GM19238 (cell line): ENCODE measurements around the gene RGS9.
"Not testable (repeated sequence)": the region's sequence is repeated elsewhere in the genome, so short reads cannot be mapped to it uniquely, and the experiment has no call there.

Source experiments
- DNase-seq: peaks from one replicate; pipeline ENCODE4 v3.0.0; 2011; ENCODE audit warnings: low spot score; ENCODE audit not compliant: insufficient read length

Gene RGS9

DNA sequence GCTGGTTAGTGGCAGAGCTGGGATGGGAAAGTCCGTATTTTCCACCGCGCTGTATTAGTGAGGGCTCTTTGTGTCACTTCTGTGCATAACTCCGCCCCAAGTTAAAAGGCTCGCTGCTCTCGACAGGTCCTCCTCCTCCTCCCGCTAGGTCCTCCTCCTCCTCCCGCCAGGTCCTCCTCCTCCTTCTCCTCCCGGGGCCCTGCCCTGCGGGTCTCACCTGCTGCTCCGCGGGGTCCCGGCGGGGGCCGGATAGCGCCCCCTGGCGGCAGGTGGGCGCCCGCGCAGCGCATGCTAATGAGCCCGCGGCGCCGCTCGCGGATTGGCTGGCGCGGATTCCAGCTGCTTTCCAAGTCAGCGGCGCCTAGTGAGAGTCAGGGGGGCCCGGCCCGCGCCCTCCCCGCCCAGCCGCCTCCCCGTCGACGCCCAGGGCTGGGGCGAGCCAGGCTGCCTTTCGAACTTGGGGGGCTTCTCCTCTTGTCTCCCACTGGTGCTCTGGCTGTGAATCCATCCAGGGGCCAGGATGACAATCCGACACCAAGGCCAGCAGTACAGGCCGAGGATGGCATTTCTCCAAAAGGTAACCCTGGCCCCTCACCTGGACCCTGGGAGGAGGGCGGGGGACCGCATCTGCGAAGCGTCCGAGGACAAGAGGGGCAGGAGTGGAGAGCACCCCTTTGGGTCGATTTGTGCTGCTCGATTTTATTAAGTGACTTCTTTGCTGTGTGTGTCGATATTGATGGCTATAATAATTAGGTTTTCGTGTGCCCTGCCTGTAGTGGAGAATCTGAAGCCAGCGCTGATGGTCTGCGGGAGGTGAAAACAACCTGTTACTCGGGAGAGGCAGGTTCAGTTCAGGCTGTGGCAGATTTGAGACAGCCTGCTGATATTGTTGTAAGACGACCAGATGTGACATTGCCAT, at the start of gene RGS9:
Gene RGS9 (plus strand): TSS at position 350 of the 919 bp plus-strand sequence. CDS start 171 bp downstream, at position 521.
- peak; percentile 72 for DNase-seq

DNA sequence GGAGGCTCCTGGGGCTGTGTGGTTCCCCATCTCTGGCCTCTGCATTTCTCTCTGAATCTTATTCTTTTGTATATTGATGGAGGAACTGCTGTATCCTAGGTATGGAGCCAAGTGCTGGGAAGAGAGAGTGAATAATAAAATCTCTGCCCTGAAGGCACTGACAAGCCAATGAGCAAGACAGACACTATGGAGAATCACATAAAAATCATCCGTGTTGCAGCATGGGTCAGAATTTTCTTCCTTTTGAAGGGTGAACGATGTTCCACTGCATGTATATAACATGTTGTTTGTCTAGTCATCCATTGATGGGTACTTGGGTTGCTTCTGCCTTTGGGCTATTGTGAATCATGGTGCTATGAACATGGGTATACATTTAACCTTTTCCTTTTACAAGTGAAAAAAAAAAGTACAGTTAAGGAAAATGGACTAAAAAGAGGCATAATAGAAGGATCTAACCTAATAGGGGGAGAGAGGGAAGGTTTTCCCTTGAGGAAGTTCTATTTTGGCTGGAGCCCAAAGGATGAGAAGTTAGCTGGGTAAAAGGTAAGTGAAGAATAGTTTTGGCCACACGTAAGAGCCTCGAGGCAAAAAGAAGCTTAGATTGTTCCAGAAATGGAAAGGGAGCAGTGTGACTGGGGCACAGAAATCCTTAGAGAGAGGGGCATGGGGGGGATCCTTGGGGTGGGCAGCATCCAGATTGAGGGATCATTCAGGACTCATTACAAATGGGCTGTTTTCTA, 48.4 kb upstream of the RGS9 start:
- no peak for DNase-seq

DNA sequence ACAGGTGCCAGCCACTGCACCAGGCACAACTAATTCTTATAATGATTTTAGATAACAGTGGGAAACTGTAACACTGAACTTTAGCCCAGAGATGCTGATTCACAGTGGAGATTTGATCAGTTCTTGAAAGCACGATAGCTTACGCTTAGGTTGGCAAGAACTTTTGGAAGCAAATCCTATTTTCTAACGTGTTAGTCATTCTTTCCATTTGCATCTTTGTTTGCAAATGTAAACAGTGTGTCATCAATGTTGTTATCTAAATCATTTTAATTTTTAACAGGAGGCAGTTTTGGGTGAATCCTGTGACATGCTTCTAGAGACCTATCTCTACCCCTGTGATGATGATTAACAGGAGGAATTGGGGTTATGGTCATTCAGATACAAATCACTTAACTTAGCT, 44.9 kb upstream of the RGS9 start:
- no peak for DNase-seq

GRCh38 chr17:65092721-65093356, 44.3 kb upstream of the RGS9 start:
- DNase-seq, result not testable (repeated sequence)

GRCh38 chr17:65093930-65094329, 43.2 kb upstream of the RGS9 start:
- DNase-seq, result no peak

DNA sequence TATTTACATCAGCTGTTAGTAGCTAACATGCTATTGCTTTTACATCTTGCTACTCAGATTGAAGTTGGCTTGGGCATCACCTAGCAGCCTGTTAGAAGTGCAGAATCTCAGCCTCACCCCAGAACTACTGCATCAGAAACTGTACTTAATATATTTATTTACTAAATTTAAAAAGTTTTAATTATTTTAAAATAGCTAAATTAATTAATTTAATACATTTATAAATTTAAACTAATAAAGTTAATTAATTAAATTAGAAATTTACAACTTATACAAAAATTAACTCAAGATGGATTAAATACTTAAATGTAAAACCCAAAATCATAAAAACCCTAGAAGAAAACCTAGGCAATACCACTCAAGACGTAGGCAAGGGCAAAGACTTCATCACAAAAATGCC, 41.7 kb upstream of the RGS9 start:
- DNase-seq, result no peak

DNA sequence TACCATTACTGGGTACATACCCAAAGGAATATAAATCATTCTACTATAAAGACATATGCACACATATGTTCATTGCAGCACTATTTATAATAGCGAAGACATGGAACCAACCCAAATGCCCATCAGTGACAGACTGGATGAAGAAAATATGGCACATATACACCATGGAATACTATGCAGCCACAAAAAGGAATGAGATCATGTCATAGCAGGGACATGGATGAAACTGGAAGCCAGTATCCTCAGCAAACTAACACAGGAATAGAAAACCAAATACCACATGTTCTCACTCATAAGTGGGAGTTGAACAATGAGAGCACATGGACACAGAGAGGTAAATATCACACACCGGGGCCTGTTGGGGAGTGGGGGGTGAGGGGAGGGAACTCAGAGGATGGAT, 40.8 kb upstream of the RGS9 start:
- DNase-seq, result not testable (repeated sequence)

- no peak for DNase-seq
Measured at GRCh38 chr17:65097110-65097509, 40.1 kb upstream of the RGS9 start.

DNA sequence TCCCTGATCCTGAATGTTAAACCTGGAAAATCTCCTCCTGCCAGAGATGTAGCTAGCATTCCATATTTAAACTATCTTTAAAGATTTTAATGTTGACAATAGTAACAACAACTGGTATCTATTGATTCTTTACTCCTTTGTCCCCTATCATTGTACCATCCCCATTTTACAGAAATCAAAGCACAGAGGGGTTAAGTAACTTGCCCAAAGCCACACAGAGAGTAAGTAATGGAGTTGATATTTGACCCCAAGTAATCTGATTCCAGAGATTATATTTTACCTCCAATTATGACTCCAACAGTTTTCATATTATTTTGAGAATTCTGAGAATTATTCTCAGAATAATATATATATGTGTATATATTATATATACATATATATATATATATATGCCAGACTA, 37.7 kb upstream of the RGS9 start:
- DNase-seq, result no peak

DNA sequence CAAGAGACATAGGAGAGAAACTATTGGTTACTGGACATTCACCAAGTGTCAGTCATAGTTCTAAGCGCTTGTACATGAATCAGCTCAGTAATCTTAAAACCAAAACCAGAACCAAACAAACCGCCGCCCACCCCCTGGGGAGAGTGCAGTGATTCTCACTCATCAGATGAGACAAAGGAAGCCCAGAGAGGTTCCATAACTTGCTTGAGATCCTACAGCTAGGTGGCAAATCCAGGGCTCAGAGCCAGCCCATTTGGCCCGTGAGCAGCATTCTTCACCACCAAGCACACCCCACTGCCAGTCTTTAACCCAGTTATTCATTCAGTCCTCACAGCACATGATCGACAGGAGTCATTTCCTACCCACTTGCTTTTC, 37.2 kb upstream of the RGS9 start:
- DNase-seq, result peak; percentile 66

GRCh38 chr17:65100316-65101140, 36.6 kb upstream of the RGS9 start:
- peak; percentile 69 for DNase-seq

- DNase-seq, result no peak
Measured at GRCh38 chr17:65101371-65101770, 35.8 kb upstream of the RGS9 start.

DNA sequence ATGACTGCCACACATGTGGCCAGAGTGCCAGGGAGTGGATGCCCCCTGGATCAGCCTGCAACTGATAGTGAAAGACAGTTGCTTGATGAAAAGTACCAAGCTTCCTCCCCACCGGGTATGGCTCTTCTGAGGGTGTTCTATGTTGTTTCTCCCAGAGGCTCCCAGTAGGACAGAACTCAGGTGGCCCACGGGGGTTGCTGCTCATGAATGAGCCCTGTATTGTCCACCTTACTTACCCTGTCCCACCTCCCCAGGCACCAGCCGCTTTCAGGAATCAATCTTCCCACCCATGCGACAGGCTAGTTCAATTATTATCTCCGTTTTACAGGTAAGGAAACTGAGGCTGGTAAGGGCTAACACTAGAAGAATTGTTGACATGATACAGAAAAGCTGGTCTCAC, 34.9 kb upstream of the RGS9 start:
- DNase-seq, result no peak

- no peak for DNase-seq
Measured at GRCh38 chr17:65102788-65103187, 34.4 kb upstream of the RGS9 start.

- DNase-seq, result no peak
Measured at GRCh38 chr17:65103431-65103830, 33.7 kb upstream of the RGS9 start.

- DNase-seq, result no peak
Measured at GRCh38 chr17:65103896-65104295, 33.3 kb upstream of the RGS9 start.

DNA sequence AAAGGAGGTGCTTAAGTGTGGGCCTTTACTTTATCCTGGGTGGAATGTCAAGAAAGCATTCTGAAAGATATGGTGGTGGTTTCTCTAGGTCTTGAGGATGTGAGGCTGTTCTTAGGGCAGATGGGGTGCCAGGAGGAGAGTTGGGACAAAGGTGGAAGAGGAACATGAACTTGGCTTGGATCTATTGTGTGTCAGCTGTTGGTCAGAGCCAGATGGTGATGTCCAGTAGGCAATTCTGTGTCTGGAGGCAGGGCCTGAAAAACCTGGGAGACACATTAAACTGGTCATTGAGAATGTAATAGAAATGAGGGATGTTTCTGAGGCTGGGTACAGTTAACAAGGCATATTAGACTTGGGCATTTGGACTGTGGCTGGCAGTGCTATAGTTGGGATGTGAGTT, 32.6 kb upstream of the RGS9 start:
- DNase-seq, result no peak

DNA sequence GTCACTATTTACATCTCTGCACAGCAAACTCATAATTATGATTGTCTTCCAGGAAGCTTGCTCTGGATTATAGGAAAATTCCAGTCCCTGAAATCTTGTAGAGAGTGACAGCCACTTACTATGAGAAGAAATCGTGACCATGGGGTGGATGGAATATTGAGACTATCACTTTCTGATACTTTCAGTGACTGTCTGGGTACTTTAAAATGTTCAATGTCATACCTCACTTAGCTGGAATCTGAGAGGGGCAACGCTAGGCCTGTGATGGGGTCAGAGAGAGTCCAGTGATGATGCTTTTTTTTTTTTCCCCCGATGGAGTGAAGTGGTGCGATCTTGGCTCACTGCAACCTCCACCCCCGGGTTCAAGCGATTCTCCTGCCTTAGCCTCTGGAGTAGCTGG, 32.2 kb upstream of the RGS9 start:
- DNase-seq, result no peak

GRCh38 chr17:65108152-65108551, 29.0 kb upstream of the RGS9 start:
- no peak for DNase-seq

GRCh38 chr17:65109543-65109942, 27.6 kb upstream of the RGS9 start:
- no peak for DNase-seq

GRCh38 chr17:65109990-65110680, 27.0 kb upstream of the RGS9 start:
- no peak for DNase-seq
